Measurements from ENCODE around the gene GYS1.

The GYS1 gene

DNA sequence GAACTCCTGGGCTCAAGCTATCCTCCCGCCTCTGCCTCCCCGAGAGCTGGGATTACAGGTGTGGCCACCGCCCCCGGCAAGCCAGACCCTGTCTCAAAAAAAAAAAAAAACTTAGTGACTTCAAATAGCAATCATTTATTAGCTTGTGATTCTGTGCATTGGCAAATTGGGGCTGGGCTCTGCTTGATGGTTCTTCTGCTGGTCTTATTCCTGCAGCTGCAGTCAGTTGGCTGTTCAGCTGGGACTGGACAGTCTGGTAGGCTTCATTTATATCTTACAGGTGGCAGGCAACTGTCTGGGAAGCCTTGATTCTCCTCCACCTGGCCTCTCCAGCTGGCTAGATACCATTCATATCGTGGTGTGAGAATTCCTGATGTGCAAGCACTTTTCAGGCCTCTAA lies 52.2 kb downstream of the GYS1 start:
- Histone ChIP-seq H3K9me3 (ENCODE audit: control insufficient read depth, insufficient read depth, low read depth, low read length) (no peaks in the 10 kb centered on the region; the same call in 1 of the 2 replicates), H3K4me1 (ENCODE audit: control insufficient read depth, insufficient read depth, low read length) (no peaks in the 10 kb centered on the region), H3K27ac (ENCODE audit: extremely low read depth, low read depth, low read length) (no peak overlapping the region), H3K36me3 (ENCODE audit: control insufficient read depth in 2 of 2, insufficient read depth in 1 of 2, low read length in 2 of 2) (peaks cover 0 to 11% of the 10 kb centered on the region in 2 experiments; a peak in 2 of 3 replicates), H3K4me3 (ENCODE audit: low read depth, low read length) (no peak overlapping the region)
- CTCF ChIA-PET, result interaction anchor here (0.6 kb wide), 2 partner anchors 151 to 257 kb away, joined by 3 to 5 read pairs; no protein-coding TSS in a partner anchor
- TF ChIP-seq, protein P1, sequence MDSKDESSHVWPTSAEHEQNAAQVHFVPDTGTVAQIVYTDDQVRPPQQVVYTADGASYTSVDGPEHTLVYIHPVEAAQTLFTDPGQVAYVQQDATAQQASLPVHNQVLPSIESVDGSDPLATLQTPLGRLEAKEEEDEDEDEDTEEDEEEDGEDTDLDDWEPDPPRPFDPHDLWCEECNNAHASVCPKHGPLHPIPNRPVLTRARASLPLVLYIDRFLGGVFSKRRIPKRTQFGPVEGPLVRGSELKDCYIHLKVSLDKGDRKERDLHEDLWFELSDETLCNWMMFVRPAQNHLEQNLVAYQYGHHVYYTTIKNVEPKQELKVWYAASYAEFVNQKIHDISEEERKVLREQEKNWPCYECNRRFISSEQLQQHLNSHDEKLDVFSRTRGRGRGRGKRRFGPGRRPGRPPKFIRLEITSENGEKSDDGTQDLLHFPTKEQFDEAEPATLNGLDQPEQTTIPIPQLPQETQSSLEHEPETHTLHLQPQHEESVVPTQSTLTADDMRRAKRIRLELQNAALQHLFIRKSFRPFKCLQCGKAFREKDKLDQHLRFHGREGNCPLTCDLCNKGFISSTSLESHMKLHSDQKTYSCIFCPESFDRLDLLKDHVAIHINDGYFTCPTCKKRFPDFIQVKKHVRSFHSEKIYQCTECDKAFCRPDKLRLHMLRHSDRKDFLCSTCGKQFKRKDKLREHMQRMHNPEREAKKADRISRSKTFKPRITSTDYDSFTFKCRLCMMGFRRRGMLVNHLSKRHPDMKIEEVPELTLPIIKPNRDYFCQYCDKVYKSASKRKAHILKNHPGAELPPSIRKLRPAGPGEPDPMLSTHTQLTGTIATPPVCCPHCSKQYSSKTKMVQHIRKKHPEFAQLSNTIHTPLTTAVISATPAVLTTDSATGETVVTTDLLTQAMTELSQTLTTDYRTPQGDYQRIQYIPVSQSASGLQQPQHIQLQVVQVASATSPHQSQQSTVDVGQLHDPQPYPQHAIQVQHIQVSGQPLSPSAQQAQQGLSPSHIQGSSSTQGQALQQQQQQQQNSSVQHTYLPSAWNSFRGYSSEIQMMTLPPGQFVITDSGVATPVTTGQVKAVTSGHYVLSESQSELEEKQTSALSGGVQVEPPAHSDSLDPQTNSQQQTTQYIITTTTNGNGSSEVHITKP (tag by site-specific recombination; IDR thresholded peaks at IDR 0.05), result no peak
- no peak for TF ChIP-seq BCL11A (tag by site-specific recombination; IDR thresholded peaks at IDR 0.05; ENCODE audit: low read depth)
- peak; percentile 27; the same call in 1 of the 2 replicates for TF ChIP-seq TRIM28 (IDR thresholded peaks at IDR 0.05; ENCODE audit: borderline replicate concordance, low read length)
- TF ChIP-seq SETDB1 (IDR thresholded peaks at IDR 0.05; ENCODE audit: insufficient read length, low read length), result peak; percentile 29
- POLR2A ChIA-PET, result interaction anchor here (0.5 to 1.6 kb wide), 4 partner anchors 8 to 129 kb away, joined by 3 to 9 read pairs (median 7); no protein-coding TSS in a partner anchor

DNA sequence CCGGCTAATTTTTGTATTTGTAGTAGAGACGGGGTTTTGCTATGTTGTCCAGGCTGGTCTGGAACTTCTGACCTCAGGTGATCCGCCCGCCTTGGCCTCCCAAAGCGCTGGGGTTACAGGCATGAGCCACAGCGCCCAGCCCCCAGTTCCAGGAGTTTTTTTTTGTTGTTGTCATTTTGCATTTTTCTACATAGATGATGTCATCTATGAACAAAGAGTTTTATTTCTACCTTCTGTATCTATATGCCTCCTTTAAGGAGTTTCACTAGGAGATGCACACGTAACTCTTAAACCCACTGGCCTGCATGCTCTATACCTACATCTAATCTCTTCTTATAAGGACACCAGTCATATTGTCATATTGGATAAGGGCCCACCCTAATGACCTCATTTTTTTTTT lies 54.9 kb downstream of the GYS1 start:
- no peak overlapping the region for H3K4me3 ChIP-seq (ENCODE audit: low read depth, low read length)
- H3K27ac ChIP-seq (ENCODE audit: extremely low read depth, low read depth, low read length), result no peak overlapping the region
- ChIA-PET POLR2A (no interaction called here), CTCF (no interaction called here)
- H3K9me3 ChIP-seq (ENCODE audit: control insufficient read depth, insufficient read depth, low read depth, low read length), result no peaks in the 10 kb centered on the region; the same call in 1 of the 2 replicates
- peaks cover 0 to 11% of the 10 kb centered on the region in 2 experiments; a peak in 2 of 3 replicates for H3K36me3 ChIP-seq (ENCODE audit: control insufficient read depth in 2 of 2, insufficient read depth in 1 of 2, low read length in 2 of 2)
- H3K4me1 ChIP-seq (ENCODE audit: control insufficient read depth, insufficient read depth, low read length), result peaks cover under 1% of the 10 kb centered on the region; the same call in 1 of the 2 replicates
- no peak for TF ChIP-seq ZNF274 (IDR thresholded peaks at IDR 0.05; ENCODE audit: low read length)
- TF ChIP-seq ZNF274 (tag by site-specific recombination; IDR thresholded peaks at IDR 0.05; ENCODE audit: borderline replicate concordance), result no peak
- TF ChIP-seq, protein P2, sequence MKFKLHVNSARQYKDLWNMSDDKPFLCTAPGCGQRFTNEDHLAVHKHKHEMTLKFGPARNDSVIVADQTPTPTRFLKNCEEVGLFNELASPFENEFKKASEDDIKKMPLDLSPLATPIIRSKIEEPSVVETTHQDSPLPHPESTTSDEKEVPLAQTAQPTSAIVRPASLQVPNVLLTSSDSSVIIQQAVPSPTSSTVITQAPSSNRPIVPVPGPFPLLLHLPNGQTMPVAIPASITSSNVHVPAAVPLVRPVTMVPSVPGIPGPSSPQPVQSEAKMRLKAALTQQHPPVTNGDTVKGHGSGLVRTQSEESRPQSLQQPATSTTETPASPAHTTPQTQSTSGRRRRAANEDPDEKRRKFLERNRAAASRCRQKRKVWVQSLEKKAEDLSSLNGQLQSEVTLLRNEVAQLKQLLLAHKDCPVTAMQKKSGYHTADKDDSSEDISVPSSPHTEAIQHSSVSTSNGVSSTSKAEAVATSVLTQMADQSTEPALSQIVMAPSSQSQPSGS (tag by site-specific recombination; IDR thresholded peaks at IDR 0.05; ENCODE audit: low read depth), result peak; percentile 74

DNA sequence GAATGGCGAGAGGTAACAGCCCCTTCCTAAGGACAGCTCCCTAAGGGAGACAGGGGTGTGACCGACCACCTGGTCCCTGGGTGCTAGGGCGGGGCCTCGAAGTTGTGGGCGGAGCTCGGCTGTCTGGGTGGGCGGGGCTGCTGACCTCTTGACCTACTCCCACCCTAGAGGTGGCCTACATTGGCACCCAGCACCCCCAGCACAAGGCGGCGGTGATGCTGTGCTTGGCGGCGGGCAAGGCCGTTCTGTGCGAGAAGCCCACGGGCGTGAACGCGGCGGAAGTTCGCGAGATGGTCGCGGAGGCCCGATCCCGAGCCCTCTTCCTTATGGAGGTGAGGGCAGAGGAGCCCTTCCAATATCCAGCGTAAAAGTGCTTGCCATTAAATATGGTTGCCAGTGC lies 57.2 kb downstream of the GYS1 start:
- TF ChIP-seq KLF8 (tag by site-specific recombination; IDR thresholded peaks at IDR 0.05) (peak; percentile 26; the same call in 1 of the 2 replicates), SP7 (tag by site-specific recombination; IDR thresholded peaks at IDR 0.05) (no peak), ZNF558 (tag by site-specific recombination; IDR thresholded peaks at IDR 0.05) (no peak), ZNF350 (tag by site-specific recombination; IDR thresholded peaks at IDR 0.05) (no peak), KLF1 (tag by site-specific recombination; IDR thresholded peaks at IDR 0.05) (peak; percentile 37; the same call in 1 of the 2 replicates), ZBTB7A (tag by site-specific recombination; IDR thresholded peaks at IDR 0.05; ENCODE audit: low read depth) (no peak)
- TF ChIP-seq, protein P3, sequence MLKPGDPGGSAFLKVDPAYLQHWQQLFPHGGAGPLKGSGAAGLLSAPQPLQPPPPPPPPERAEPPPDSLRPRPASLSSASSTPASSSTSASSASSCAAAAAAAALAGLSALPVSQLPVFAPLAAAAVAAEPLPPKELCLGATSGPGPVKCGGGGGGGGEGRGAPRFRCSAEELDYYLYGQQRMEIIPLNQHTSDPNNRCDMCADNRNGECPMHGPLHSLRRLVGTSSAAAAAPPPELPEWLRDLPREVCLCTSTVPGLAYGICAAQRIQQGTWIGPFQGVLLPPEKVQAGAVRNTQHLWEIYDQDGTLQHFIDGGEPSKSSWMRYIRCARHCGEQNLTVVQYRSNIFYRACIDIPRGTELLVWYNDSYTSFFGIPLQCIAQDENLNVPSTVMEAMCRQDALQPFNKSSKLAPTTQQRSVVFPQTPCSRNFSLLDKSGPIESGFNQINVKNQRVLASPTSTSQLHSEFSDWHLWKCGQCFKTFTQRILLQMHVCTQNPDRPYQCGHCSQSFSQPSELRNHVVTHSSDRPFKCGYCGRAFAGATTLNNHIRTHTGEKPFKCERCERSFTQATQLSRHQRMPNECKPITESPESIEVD (tag by site-specific recombination; IDR thresholded peaks at IDR 0.05), result no peak
- TF ChIP-seq, protein P4, sequence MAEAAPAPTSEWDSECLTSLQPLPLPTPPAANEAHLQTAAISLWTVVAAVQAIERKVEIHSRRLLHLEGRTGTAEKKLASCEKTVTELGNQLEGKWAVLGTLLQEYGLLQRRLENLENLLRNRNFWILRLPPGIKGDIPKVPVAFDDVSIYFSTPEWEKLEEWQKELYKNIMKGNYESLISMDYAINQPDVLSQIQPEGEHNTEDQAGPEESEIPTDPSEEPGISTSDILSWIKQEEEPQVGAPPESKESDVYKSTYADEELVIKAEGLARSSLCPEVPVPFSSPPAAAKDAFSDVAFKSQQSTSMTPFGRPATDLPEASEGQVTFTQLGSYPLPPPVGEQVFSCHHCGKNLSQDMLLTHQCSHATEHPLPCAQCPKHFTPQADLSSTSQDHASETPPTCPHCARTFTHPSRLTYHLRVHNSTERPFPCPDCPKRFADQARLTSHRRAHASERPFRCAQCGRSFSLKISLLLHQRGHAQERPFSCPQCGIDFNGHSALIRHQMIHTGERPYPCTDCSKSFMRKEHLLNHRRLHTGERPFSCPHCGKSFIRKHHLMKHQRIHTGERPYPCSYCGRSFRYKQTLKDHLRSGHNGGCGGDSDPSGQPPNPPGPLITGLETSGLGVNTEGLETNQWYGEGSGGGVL (tag by site-specific recombination; IDR thresholded peaks at IDR 0.05), result no peak
- Histone ChIP-seq H3K27ac (ENCODE audit: extremely low read depth, low read depth, low read length) (no peak overlapping the region), H3K4me3 (ENCODE audit: low read depth, low read length) (no peak overlapping the region), H3K4me1 (ENCODE audit: control insufficient read depth, insufficient read depth, low read length) (peaks cover 3% of the 10 kb centered on the region; the same call in 1 of the 2 replicates), H3K9me3 (ENCODE audit: control insufficient read depth, insufficient read depth, low read depth, low read length) (no peaks in the 10 kb centered on the region; the same call in 1 of the 2 replicates), H3K36me3 (ENCODE audit: control insufficient read depth in 2 of 2, insufficient read depth in 1 of 2, low read length in 2 of 2) (peaks cover 0 to 8% of the 10 kb centered on the region in 2 experiments; a peak in 2 of 3 replicates)
- POLR2A ChIA-PET, result interaction anchor here (0.7 kb wide), 2 partner anchors 99 to 640 kb away, joined by 3 read pairs; no protein-coding TSS in a partner anchor
- CTCF ChIA-PET, result interaction anchor here (0.5 to 1.0 kb wide), 3 partner anchors 93 to 606 kb away, joined by 3 to 4 read pairs (median 3); no protein-coding TSS in a partner anchor

Data from HEK293 (cell line).